WI38 (cell line): ENCODE results near the gene PLAAT2.
"Not testable (repeated sequence)": the region's sequence is repeated elsewhere in the genome, so short reads cannot be mapped to it uniquely, and the experiment has no call there.

Experiments used
- H3K4me3 ChIP-seq: 2 replicates; pipeline ENCODE4 v1.5.1; 2011; ENCODE audit warnings: low read depth, mild to moderate bottlenecking, control low read depth, low read length
- TF ChIP-seq, protein P1 (sequence below): IDR thresholded peaks from 2 replicates; pipeline ENCODE4 v1.5.1; 2012; ENCODE audit warnings: low read depth, mild to moderate bottlenecking, control low read depth, low read length

Gene PLAAT2

DNA sequence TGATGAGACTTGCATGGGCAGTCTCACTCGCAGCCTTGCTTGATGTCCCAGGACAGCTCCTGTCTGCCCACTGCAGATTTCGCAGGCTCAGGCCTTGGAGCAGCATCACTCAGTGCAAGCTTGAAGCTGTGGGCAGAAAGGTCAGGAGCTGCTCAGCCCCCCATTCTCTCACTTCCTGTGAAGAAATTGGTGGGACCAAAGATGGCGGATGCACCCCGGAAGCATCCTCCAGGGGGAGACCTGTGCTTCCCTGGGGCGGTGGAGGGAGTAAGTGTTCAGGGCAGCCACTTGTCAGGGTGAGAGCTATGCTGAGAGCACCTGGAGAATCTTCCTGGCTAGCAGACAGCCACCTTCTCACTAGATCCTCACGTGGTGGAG, 11.3 kb downstream of the PLAAT2 start:
- TF ChIP-seq, protein P1, sequence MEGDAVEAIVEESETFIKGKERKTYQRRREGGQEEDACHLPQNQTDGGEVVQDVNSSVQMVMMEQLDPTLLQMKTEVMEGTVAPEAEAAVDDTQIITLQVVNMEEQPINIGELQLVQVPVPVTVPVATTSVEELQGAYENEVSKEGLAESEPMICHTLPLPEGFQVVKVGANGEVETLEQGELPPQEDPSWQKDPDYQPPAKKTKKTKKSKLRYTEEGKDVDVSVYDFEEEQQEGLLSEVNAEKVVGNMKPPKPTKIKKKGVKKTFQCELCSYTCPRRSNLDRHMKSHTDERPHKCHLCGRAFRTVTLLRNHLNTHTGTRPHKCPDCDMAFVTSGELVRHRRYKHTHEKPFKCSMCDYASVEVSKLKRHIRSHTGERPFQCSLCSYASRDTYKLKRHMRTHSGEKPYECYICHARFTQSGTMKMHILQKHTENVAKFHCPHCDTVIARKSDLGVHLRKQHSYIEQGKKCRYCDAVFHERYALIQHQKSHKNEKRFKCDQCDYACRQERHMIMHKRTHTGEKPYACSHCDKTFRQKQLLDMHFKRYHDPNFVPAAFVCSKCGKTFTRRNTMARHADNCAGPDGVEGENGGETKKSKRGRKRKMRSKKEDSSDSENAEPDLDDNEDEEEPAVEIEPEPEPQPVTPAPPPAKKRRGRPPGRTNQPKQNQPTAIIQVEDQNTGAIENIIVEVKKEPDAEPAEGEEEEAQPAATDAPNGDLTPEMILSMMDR = no peak
- no peak overlapping the region for H3K4me3 ChIP-seq

GRCh38 chr11:63551091-63551888, 11.9 kb downstream of the PLAAT2 start:
- H3K4me3 ChIP-seq = no peak overlapping the region
- TF ChIP-seq, protein P1 = no peak

DNA sequence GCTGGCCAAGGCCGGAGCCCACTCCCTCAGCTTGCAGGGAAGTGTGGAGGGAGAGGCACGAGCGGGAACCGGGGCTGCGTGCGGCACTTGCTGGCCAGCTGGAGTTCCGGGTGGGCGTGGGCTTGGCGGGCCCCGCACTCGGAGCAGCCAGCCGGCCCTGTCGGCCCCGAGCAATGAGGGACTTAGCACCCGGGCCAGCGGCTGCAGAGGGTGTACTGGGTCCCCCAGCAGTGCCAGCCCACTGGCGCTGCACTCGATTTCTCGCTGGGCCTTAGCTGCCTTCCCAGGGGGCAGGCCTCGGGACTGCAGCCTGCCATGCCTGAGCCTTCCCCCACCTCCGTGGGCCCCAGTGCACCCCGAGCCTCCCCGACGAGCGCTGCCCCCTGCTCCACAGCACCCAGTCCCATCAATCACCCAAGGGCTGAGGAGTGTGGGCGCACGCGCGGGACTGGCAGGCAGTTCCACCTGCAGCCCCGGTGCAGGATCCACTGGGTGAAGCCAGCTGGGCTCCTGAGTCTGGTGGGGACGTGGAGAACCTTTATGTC, 13.0 kb downstream of the PLAAT2 start:
- H3K4me3 ChIP-seq = not testable (repeated sequence)

DNA sequence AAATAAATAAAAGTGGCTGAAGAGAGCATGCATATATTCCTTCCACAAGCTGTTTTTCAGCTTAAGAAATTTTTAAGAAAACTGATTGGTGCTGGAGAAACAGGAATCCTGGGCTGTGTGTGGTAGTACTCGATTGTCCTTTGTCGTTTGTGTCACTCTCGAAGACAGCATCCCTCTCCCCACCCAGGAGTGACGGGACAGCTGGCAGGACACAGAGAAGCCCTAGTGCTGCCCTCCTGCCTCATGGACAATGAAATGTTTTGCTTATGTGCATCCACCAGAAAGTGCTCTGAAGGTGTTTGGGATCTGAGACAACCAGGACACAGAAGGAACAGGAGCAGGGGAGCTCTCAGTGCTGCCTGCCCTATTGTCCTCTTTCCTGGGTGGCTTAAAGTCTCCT, 13.8 kb downstream of the PLAAT2 start:
- H3K4me3 ChIP-seq = no peak overlapping the region
- TF ChIP-seq, protein P1 = no peak

GRCh38 chr11:63548178-63548577, 15.0 kb downstream of the PLAAT2 start:
- TF ChIP-seq, protein P1 = no peak
- no peak overlapping the region for H3K4me3 ChIP-seq

DNA sequence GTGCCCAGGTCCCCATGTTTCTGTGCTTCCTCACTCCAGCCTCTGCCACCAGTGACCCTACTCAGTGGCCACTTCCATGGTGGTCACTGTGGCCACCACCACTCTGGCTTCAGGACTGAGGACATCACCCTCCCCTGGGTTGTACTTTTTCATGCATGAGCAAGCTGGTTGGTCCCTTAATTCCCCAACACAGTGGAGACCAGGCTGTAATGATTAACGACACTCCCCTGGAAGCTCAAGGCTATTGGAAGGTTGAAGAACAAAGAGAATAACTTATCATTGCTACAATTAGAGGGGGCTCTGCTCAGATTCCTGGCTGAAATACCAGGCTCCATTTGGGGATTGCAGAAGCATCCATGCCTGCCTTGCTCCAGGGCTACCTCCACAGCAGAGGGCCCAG, 16.1 kb downstream of the PLAAT2 start:
- TF ChIP-seq, protein P1 = no peak
- no peak overlapping the region for H3K4me3 ChIP-seq

GRCh38 chr11:63543711-63544110, 19.5 kb downstream of the PLAAT2 start:
- TF ChIP-seq, protein P1 = no peak
- H3K4me3 ChIP-seq = no peak overlapping the region

GRCh38 chr11:63542506-63542905, 20.7 kb downstream of the PLAAT2 start:
- not testable (repeated sequence) for H3K4me3 ChIP-seq
